Stimulated activated CD8-positive, alpha-beta memory T cell treated with anti-CD3 and anti-CD28 coated beads, Interleukin-15, amount 100 ng/mL, for 1 hour (primary cell): Measurements from ENCODE around the gene RGR.

Source experiments
- DNase-seq: peaks from one replicate; pipeline ENCODE4 v3.0.0-alpha.2; 2020; ENCODE audit warnings: low read depth

The RGR gene

GRCh38 chr10:84221916-84222315, 22.9 kb upstream of the RGR start:
- no peak for DNase-seq

- DNase-seq: no peak
These were observed 20.3 kb upstream of the RGR start for GRCh38 chr10:84224411-84225028.

GRCh38 chr10:84225427-84226173, 19.3 kb upstream of the RGR start, which contains the start of gene LRIT2:
Gene LRIT2 (minus strand): TSS chr10:84225544. CDS start chr10:84225520, 24 bp downstream.
- no peak for DNase-seq

- DNase-seq: no peak
These were observed 18.2 kb upstream of the RGR start for GRCh38 chr10:84226616-84227015.

- DNase-seq: no peak
These were observed 17.0 kb upstream of the RGR start for GRCh38 chr10:84227810-84228209.

GRCh38 chr10:84230359-84230758, 14.5 kb upstream of the RGR start:
- DNase-seq: no peak

- no peak for DNase-seq
These were observed 12.5 kb upstream of the RGR start for GRCh38 chr10:84232376-84232775.

GRCh38 chr10:84233940-84234339, 10.9 kb upstream of the RGR start:
- DNase-seq: no peak

GRCh38 chr10:84234479-84234878, 10.4 kb upstream of the RGR start:
- DNase-seq: no peak

- DNase-seq: no peak
These were observed 9.8 kb upstream of the RGR start for GRCh38 chr10:84235096-84235495.

- DNase-seq: no peak
These were observed 8.1 kb upstream of the RGR start for GRCh38 chr10:84236807-84237198.

GRCh38 chr10:84237199-84238051, 7.4 kb upstream of the RGR start:
- no peak for DNase-seq

GRCh38 chr10:84238909-84239308, 5.9 kb upstream of the RGR start:
- DNase-seq: no peak

GRCh38 chr10:84241185-84241790, 3.6 kb upstream of the RGR start, which contains the start of gene LRIT1:
Gene LRIT1 (minus strand): TSS chr10:84241546. CDS start chr10:84241439, 107 bp downstream.
- no peak for DNase-seq

GRCh38 chr10:84243759-84244158, 1.1 kb upstream of the RGR start:
- no peak for DNase-seq

- no peak for DNase-seq
These were observed 2.6 kb downstream of the RGR start for GRCh38 chr10:84247496-84247895.

GRCh38 chr10:84248794-84249193, 3.9 kb downstream of the RGR start:
- DNase-seq: no peak

GRCh38 chr10:84254552-84255478, 10.0 kb downstream of the RGR start:
- DNase-seq: no peak

- DNase-seq: no peak
These were observed 11.9 kb downstream of the RGR start for GRCh38 chr10:84256510-84257342.

- no peak for DNase-seq
These were observed 12.6 kb downstream of the RGR start for GRCh38 chr10:84257343-84258020.
